Occipital lobe (tissue), 2 donors: ENCODE measurements around the gene JAKMIP1. TPM values are rescaled to one million over a fixed set of nuclear protein-coding genes. Genes with fewer than 3 reads are reported as not detected.
A peak's percentile ranks its signal among the peaks of the same experiment; 100 is the strongest.

Experiments
- DNase-seq: peaks from one replicate; lab custom pipeline; 2025; lab: John Stamatoyannopoulos, UW
- total RNA-seq: library from RNA; depleted of rRNA; stranded (reverse); fragments of >200 nt; gene quantifications from one replicate; pipeline ENCODE4 v1.2.3, GENCODE V29; 2014

The JAKMIP1 gene
- total RNA-seq, 1 donor from 2014 or later: 44.5 TPM

DNA sequence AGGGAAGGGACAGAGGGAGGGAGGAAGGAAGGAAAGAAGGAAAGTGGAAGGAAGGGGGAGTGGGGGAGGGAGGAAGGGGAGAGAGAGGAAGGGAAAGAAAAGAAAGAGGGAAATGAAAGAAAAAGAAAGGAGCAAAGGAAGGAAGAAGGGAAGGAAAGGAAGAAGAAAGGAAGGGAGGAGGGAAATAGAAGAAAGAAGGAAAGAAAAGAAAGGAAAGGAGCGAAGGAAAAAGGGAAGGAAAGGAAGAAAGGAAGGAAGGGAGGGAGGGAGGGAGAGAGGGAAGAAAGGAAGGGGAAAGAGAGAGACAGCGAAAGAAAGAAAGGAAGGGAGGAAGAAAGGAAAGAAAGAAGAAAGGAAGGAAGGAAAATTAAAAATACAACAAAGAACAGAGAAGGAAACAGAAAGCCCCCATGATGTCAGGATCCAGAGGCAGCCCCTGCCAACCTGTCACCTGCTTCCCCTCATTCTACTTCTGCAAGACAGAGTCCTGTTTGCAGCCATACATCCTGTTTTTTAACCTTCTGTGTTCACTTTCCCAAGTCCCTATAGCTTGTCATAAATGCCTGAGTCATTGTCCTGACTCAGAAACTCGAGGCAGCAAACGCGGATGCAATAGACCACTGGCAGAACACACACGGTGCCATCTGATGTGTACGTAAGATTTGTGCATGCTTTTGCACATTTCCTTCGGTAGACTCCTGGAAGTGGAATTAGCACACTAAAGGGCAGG is 105.2 kb downstream of the JAKMIP1 start:
- peak; percentile 47 for DNase-seq

- no peak for DNase-seq
Observed at GRCh38 chr4:6093671-6094070, 106.7 kb downstream of the JAKMIP1 start.

DNA sequence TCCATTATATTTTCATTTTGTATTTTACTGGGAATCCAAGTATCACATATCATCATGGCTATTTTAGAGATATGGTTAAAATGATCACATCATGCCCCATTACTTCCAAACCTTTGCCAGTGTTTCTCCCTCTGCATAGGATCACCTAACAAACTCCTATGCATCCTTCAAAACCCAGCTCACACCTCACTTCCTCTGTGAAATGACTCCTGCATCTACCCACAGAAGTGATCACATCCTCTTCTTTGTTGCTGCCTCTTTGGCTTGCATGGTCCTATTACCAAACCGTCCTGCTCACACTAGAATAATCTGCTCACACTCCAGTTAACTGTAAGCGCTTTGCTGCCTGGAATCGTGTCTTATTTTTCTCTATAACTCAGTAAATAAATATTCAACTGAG is 107.4 kb downstream of the JAKMIP1 start:
- DNase-seq: no peak

- no peak for DNase-seq
Observed at GRCh38 chr4:6092131-6092530, 108.2 kb downstream of the JAKMIP1 start.

DNA sequence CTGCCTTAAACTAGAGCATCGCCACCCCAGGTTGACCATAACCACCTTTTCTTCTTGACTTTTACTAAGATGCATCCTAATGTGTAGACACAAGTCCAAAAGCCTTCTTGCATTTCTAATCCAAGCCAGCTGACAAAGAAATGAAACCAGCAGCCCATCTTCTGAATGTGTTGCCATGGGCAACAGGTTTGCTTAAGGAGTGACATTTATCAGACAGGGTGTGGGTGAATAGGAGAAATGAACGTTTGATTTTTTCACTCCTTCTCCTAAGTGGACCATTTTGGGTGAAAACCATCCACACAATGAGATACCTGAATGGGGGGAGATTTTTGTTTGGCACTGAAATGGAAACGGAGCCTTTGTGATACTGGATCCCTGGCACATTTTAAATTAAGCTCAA is 109.4 kb downstream of the JAKMIP1 start:
- DNase-seq: no peak

DNA sequence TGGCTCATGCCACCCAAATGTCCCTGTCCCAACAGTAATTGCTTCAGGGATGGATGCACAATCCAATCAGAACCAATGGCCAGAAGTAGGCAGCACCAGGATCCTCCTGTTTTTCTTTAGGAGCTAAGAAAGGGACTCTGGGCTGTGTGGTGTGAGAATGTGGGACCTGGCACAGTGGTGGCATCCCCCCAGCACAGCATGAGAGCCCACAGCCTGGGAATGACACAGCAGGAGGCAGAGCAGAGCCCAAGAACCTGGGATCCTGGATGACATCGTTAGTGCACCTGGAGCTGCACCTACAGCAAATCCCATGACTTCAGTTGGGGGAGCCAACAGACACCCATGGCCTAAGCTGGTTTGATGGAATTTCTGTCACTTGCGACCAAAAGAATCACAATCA is 111.4 kb downstream of the JAKMIP1 start:
- no peak for DNase-seq

- peak; percentile 23 for DNase-seq
Observed at GRCh38 chr4:6087669-6088341, 112.5 kb downstream of the JAKMIP1 start.

DNA sequence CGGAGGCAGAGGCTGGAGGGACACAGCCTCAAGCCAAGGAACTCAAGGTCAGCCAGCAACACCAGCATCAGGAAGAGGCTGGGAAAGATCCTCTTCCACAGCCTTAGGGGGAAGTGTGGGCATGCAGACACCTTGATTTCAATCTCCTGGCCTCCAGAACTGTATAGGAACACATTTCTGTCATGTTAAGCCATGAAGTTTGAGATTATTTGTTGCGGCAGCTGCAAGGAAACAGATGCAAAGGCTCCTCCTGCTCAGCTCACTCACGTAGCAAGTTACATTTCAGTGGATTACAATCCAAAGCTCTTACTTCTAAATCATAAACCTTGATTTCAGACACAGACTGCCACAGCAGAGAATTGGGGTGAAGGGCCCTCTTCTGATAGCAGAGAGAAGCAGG is 113.5 kb downstream of the JAKMIP1 start:
- DNase-seq: no peak

DNA sequence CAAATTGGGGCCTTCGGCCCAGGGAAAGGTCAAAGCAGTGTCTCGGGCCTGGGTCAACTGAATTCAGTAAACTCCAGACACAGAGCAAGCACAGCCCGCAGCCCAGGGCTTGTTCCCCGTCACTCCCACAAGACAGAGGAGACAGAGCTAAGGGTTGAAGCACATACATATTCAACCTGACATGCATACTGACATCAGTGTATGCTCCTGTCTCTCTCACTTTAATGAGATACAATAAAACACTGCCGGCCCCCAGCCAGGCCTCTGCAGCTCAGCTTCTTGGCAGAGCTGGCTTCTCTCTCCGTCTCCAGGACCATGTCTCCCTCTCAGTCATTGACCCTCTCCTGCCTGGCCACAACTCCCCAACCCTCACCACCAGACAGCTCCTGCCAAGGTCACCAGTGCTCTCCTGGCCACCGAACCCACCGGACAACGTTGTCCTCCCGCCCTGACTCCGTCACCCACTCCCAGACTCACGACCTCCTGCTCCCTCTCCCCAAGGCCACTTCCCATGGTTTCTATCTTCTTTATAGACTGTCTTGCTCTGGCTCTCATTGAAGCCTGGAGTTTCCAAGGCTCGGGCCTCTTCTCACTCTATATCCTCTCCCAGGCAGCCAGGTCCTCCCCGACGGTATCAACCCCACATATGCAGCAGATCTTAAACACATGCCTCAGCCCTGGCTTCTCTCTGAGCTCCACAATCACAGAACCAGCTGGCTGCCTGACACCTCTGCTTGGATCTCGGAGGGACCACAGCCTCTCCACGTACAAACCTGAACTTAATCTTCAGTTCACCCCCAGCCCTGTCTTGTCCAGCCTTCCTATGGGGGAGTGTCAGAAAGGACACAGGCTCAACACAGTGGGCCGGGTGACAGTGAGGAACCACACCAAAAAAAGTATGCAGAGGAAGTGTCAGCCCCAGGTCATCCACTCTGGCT is 114.4 kb downstream of the JAKMIP1 start:
- no peak for DNase-seq

DNA sequence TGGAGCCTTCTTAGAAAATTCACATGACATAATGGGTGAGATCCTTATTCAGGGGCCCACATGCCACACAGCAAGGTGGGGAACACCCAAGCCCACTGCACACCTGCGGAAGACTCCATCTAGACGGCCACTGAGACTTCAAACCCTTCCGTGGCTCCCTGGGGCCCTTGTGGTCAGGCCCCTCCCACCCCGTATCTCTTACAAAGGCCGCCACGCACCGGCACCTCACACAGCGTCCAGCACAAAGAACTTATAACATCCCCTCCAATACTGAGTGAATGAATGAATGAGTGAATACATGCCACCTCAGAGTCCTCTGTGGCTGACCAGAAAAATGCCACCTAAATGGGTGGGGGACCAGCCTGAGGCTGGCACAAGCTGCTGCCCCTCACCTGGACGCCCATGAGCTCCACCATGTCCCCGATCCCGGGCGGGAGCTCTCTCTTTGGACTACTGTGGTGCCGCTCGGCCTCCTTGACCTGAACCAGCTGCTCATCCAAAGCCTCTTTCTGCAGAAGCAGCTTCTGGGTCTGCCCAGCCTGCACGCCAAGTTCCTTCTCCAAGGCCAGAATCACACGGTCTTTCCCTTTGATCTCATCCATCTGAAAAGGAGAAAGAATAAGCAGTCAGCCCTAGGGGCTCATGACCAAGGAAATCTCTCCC is 115.2 kb downstream of the JAKMIP1 start:
- no peak for DNase-seq

DNA sequence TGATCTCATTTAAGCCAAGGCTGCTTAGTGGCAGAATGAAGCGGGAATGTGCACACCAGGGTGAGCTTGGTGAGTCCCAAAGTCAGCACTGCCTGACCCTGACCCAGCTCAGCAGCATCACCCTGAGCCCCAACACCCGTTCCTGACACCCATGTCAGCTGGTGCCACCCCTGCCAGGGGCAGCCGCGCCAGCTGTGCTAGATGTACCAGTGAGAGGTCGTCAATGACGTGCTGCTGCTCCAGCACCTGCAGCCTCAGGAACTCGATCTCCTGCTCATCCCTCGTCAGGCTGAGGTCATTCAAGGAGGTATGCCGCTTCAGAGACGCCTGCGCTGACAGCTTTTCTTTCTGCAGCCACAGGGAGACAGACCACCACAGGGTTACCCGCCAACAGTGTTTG is 120.4 kb downstream of the JAKMIP1 start:
- no peak for DNase-seq

DNA sequence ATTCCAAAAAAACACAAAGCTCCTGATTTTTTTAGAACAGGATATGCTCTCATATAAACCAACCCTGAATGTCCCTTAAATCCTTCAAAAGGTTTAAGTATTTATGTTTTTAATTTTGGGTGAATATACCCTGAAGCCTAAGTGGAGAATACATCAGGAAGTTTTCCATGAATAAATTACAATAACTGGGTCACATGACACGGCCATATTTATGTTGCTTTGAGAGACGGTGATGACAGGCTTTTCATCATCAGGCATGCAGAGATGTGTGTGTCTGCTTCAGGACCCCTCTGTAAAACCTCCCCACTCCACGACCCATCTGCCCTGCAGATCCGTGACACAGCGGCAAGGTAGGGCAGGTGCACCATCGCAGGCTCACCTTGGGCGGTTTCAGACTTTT is 121.8 kb downstream of the JAKMIP1 start:
- DNase-seq: no peak

DNA sequence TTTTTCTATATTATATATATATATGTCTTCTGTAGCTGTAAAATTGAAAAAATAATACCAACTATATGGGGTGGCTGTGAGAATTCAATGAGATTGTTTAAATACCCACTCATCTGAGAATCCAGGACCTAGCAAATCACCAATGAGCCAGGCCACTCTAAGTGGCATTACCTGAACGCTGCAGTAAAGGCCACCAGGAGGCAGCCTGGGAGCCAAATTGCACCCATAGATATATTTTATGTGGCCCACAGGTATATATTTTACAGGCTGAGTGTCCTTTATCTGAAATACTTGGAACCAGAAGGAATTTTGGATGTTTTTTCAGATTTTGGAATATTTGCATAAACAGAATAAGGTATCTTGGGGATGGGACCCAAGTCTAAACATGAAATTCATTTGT is 124.0 kb downstream of the JAKMIP1 start:
- DNase-seq: no peak

- DNase-seq: peak; percentile 36
Observed at GRCh38 chr4:6074758-6075157, 125.6 kb downstream of the JAKMIP1 start.

DNA sequence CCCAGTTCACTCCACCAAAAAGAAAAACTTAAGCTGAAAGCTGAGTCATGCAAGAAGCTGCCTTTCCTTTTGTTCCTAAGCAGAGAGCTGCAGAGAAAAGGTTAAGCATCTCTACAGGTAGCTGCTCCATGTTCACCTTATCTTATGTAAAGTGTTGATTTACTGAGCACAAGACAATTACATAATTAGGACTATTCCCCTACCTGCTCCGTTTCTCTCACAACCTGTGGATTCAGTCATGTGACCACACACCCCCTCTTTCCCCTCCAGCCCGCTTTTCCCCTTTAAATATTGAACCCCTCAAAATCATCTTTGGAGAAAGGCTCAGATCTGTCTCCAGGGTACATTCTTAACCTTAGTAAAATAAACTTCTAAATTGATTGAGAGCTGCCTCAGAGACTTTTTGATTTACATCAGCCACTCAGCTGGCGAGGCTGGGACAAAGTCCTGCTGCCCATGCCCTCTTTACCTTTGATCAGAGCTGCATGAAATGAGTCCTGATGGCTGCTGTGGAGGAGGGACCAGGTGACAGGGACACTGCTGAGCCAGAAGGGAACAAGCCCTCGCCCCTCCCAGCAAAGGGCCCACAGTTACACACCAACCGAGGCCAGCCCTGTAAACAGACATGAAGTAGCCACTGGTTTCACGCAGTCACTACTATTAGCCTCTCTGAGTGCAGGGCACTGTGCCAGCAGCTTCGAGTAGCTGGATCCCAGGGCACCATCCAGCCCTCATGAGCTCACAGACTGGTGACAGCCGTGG is 128.2 kb downstream of the JAKMIP1 start:
- no peak for DNase-seq

- no peak for DNase-seq
Observed at GRCh38 chr4:6071191-6071958, 129.0 kb downstream of the JAKMIP1 start.

DNA sequence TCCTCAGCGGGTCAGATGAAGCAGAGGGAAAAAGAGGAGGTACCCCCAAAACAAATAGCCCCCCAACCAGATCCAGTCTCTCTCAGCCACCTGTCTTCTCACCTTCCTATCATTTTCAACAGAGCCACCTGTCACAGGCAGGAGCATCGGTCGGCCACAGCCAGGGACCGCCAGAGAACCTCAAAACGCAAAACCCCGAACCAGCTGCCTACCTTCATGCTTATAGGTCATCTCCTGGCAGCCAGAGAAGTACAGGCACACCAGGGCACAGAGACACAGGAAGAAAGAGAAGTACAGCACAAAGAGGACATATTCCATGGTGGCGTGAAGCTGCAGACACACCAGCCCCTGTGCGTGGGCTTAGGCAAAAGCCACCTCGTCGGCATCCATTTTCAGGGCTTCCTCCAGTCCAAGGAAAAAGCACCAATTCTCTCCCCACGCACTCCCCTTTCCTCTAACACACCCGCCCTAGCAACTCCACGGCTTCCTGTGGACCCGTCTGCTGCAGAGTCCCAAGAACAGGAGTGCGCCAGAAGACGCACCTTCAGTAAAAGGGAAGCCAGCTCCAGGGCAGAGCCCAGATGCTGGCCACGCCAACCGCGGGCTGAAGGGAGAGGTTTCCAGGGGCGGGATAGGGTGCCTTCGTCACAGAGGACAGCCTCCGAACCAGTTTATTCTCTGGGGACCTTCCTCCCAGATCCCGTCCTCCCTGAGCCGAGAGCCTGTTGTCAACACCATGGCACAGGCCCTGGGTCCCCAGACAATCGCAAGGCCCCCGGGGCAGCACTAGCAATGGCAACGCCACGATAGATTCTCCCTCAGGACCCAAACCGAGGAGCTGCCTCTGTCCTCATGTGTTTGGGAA is 130.3 kb downstream of the JAKMIP1 start:
- no peak for DNase-seq

GRCh38 chr4:6068986-6069385 is 131.4 kb downstream of the JAKMIP1 start:
- DNase-seq: no peak

DNA sequence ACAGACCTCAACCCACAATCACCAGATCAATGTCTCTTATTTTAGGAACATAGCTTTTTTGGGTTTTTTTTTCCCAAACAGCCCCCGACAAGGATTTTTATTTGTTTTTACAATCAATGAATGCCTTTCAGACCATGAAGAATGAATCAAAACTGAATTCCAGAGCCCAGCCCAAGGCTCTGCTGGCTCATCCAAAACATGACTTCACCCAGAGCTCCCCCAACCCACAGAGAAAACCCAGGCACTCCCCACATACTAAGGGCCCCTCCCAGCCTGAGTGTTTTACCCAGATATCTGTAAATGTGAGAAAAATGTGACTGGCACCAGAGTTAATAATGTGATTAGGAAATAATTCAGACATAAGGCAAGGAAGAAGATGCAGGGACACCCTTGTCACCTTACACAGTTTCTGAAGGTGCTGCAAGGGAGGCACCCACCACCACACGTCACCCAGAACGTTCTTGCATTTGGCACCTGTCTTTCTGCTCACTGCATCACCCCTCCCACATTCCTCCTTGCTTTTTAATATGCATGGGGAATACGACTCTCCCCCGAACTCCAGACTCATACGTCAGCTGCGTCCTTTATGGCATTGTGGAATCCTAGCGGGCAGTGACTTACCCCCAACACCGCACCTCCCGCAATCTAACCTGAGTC is 134.3 kb downstream of the JAKMIP1 start:
- DNase-seq: no peak
